Spleen (tissue), 11 donors: Measurements from ENCODE around the gene HS3ST1. TPM values are rescaled to one million over a fixed set of nuclear protein-coding genes. Genes with fewer than 3 reads are reported as not detected.
A peak's percentile ranks its signal among the peaks of the same experiment; 100 is the strongest.

ENCODE experiments used
- DNase-seq: peaks from one replicate; pipeline ENCODE4 v3.0.0-alpha.2; 2020
- H3K27ac ChIP-seq, 8 donors: fragments of 200-600 bp; sonication (generic) in 7 of 8; 1 replicate in 4 of 8; 2 replicates in 4 of 8; pipeline versions ENCODE4 v1.5.0 to v1.8.0; 2016 to 2021; ENCODE audit warnings: inconsistent platforms in 4 of 8, mild to moderate bottlenecking in 4 of 8, moderate library complexity in 1 of 8
- H3K27me3 ChIP-seq, 7 donors: fragments of 200-600 bp; sonication (generic) in 6 of 7; replicated peaks in 1 of 7; 1 replicate in 4 of 7; 2 replicates in 3 of 7; pipeline versions ENCODE4 v1.5.0 to v1.8.0; 2016 to 2021; ENCODE audit warnings: inconsistent platforms in 3 of 7, mild to moderate bottlenecking in 1 of 7
- H3K36me3 ChIP-seq, 6 donors: fragments of 200-600 bp; sonication (generic) in 5 of 6; 1 replicate in 4 of 6; 2 replicates in 2 of 6; pipeline versions ENCODE4 v1.5.0 to v1.8.0; 2016 to 2021; ENCODE audit warnings: inconsistent platforms in 2 of 6
- H3K4me1 ChIP-seq, 6 donors: fragments of 200-600 bp; sonication (generic) in 5 of 6; 1 replicate in 3 of 6; 2 replicates in 3 of 6; pipeline versions ENCODE4 v1.5.0 to v1.8.0; 2016 to 2021; ENCODE audit warnings: inconsistent platforms in 3 of 6
- H3K4me3 ChIP-seq, 8 donors: fragments of 200-600 bp; sonication (generic) in 7 of 8; 1 replicate in 4 of 8; 2 replicates in 4 of 8; pipeline versions ENCODE4 v1.5.0 to v1.8.0; 2016 to 2021; ENCODE audit warnings: inconsistent platforms in 4 of 8, mild to moderate bottlenecking in 4 of 8, moderate library complexity in 2 of 8
- H3K9me3 ChIP-seq, 8 donors: fragments of 200-600 bp; sonication (generic) in 7 of 8; 1 replicate in 4 of 8; 2 replicates in 4 of 8; pipeline versions ENCODE4 v1.5.0 to v1.8.0; 2016 to 2021; ENCODE audit warnings: inconsistent platforms in 4 of 8
- CTCF ChIP-seq, 11 experiments: fragments of 200-600 bp in 7 of 11; fragments of 450-650 bp in 4 of 11; sonication (generic) in 4 of 11; IDR thresholded peaks in 8 of 11; conservative IDR thresholded peaks in 3 of 11; 1 replicate in 7 of 11; 2 replicates in 4 of 11; pipeline versions ENCODE4 v1.4.0 to v1.8.0; 2016 to 2021; ENCODE audit warnings: antibody characterized with exemption in 11 of 11, inconsistent platforms in 4 of 11, mild to moderate bottlenecking in 1 of 11
- POLR2A ChIP-seq, 3 donors: fragments of 450-650 bp; IDR thresholded peaks; one replicate each; pipeline ENCODE4 v1.5.1; 2017; ENCODE audit warnings: antibody characterized with exemption in 3 of 3, mild to moderate bottlenecking in 1 of 3
- POLR2AphosphoS5 ChIP-seq, 3 donors: sonication (generic); formaldehyde crosslinking; IDR thresholded peaks; one replicate each; pipeline ENCODE4 v1.5.1; 2017; ENCODE audit warnings: antibody characterized with exemption in 3 of 3
- WGBS, 5 donors: extraction: QIAGEN DNeasy Blood & Tissue Kit in 3 of 5; methylation state at CpG; one replicate each; pipeline versions ENCODE4 v1.1.5 to v1.1.7; 2013 to 2018; 5-methylcytosine and 5-hydroxymethylcytosine counted together
- intact Hi-C: fragments of 100-400 bp; cut with DNase I; formaldehyde crosslinking; loops from one replicate; pipeline ENCODE4 v1.15.0; 2023; ENCODE audit warnings: low total_unique reads
- polyA plus RNA-seq, 3 donors: library from polyadenylated mRNA; stranded (reverse); fragments of 200-250 nt; gene quantifications; one replicate each; pipeline ENCODE4 v1.2.1, GENCODE V29; 2013
- total RNA-seq, 7 donors: library from RNA; depleted of rRNA in 3 of 7; stranded (reverse); fragments of >200 nt in 3 of 7; fragmentation: NEBNext Ultra II Directional in 4 of 7; extraction: Animal tissue kit (Norgen Biotek cat#: 25700) in 4 of 7; gene quantifications; one replicate each; pipeline versions ENCODE4 v1.1.0 to v1.2.1, GENCODE V29; 2016 to 2021
- donor health status: healthy with polysubstance abuse.
- donor health status: DM: no; HTN: no; CAD: no; lungs with moderate emphysema.
- donor health status: DM: no; HTN: no; CAD: no.
- donor health status: Bipolar disorder and iron deficiency.
- donor health status: healthy.
- donor health status: DM: no; HTN: no; CAD: no.
- donor health status: DM: yes; HTN: yes; CAD: no.

HS3ST1 gene
- total and polyA plus RNA-seq, 10 donors, result 1.8 to 7.4 (median 3.4) TPM

GRCh38 chr4:11440481-11441193 lies 11.9 kb upstream of the HS3ST1 start:
- no peaks in the 10 kb centered on the region for H3K27me3 ChIP-seq
- no peak for DNase-seq
- no peak overlapping the region for H3K4me3 ChIP-seq
- intact Hi-C loops, result no loop called here
- no peaks in the 10 kb centered on the region for H3K36me3 ChIP-seq
- H3K27ac ChIP-seq, result peak overlapping the region in 2 of 8 donors; percentile 3 to 60
- no peak for TF ChIP-seq POLR2AphosphoS5 (IDR thresholded peaks at IDR 0.05)
- TF ChIP-seq CTCF (IDR thresholded peaks at IDR 0.05 in 8 of 11, conservative IDR thresholded peaks at IDR 0.05 in 3 of 11), result no peak
- no peak for TF ChIP-seq POLR2A (IDR thresholded peaks at IDR 0.05)
- H3K9me3 ChIP-seq, result no peaks in the 10 kb centered on the region
- 74 to 93% (median 88%) methylated on average over 4 of the region's 4 CpGs for WGBS, 5 donors
- peaks cover 4 to 31% (median 13%) of the 10 kb centered on the region in 6 donors for H3K4me1 ChIP-seq

GRCh38 chr4:11439836-11440235 lies 11.1 kb upstream of the HS3ST1 start:
- H3K4me3 ChIP-seq, result no peak overlapping the region
- H3K4me1 ChIP-seq, result peaks cover 4 to 38% (median 14%) of the 10 kb centered on the region in 6 donors
- no peak for DNase-seq
- no peaks in the 10 kb centered on the region for H3K27me3 ChIP-seq
- H3K27ac ChIP-seq, result peak overlapping the region in 2 of 8 donors; percentile 3 to 60
- no peaks in the 10 kb centered on the region for H3K36me3 ChIP-seq
- intact Hi-C loops, result no loop called here
- TF ChIP-seq POLR2A (IDR thresholded peaks at IDR 0.05), result no peak
- TF ChIP-seq POLR2AphosphoS5 (IDR thresholded peaks at IDR 0.05), result no peak
- no peak for TF ChIP-seq CTCF (IDR thresholded peaks at IDR 0.05 in 8 of 11, conservative IDR thresholded peaks at IDR 0.05 in 3 of 11)
- no peaks in the 10 kb centered on the region for H3K9me3 ChIP-seq
- WGBS, 5 donors, result 46 to 63% (median 50%) methylated on average over 2 of the region's 2 CpGs

GRCh38 chr4:11438647-11439046 lies 10.0 kb upstream of the HS3ST1 start:
- H3K36me3 ChIP-seq, result peaks cover 0 to 4% (median 0%) of the 10 kb centered on the region in 6 donors
- peak overlapping the region in 1 of 8 donors; percentile 18 for H3K27ac ChIP-seq
- no peaks in the 10 kb centered on the region for H3K9me3 ChIP-seq
- no peaks in the 10 kb centered on the region for H3K27me3 ChIP-seq
- intact Hi-C loops, result no loop called here
- WGBS, 5 donors, result 92 to 97% (median 93%) methylated on average over 3 of the region's 3 CpGs
- no peak for TF ChIP-seq POLR2A (IDR thresholded peaks at IDR 0.05)
- no peak for TF ChIP-seq CTCF (IDR thresholded peaks at IDR 0.05 in 8 of 11, conservative IDR thresholded peaks at IDR 0.05 in 3 of 11)
- TF ChIP-seq POLR2AphosphoS5 (IDR thresholded peaks at IDR 0.05), result no peak
- peaks cover 4 to 38% (median 14%) of the 10 kb centered on the region in 6 donors for H3K4me1 ChIP-seq
- DNase-seq, result no peak
- H3K4me3 ChIP-seq, result no peak overlapping the region

GRCh38 chr4:11436673-11437072 lies 8.0 kb upstream of the HS3ST1 start:
- peaks cover 0 to 4% (median 0%) of the 10 kb centered on the region in 6 donors for H3K36me3 ChIP-seq
- H3K9me3 ChIP-seq, result no peaks in the 10 kb centered on the region
- DNase-seq, result peak; percentile 82
- intact Hi-C loops, result no loop called here
- peak overlapping the region in 3 of 8 donors; percentile 9 to 26 (median 10) for H3K4me3 ChIP-seq
- peaks cover 4 to 43% (median 14%) of the 10 kb centered on the region in 6 donors for H3K4me1 ChIP-seq
- 58 to 79% (median 70%) methylated on average over 5 of the region's 5 CpGs for WGBS, 5 donors
- TF ChIP-seq POLR2AphosphoS5 (IDR thresholded peaks at IDR 0.05) (peak in 1 of 3 donors; percentile 65), POLR2A (IDR thresholded peaks at IDR 0.05) (no peak)
- no peaks in the 10 kb centered on the region for H3K27me3 ChIP-seq
- peak overlapping the region in 6 of 8 donors; percentile 18 to 78 (median 58) for H3K27ac ChIP-seq
